ENCODE data around the gene NFE2L2.

NFE2L2 gene

GRCh38 chr2:177279847-177280246, 15.3 kb upstream of the NFE2L2 start:
- no peak for TF ChIP-seq CTCF (IDR thresholded peaks at IDR 0.05; ENCODE audit: low read depth, low read length)
- H3K4me3 ChIP-seq (ENCODE audit: low read depth, low read length), result no peak overlapping the region

- H3K4me3 ChIP-seq (ENCODE audit: low read depth, low read length), result peak overlapping the region; percentile 1; the same call in 1 of the 2 replicates
- no peak for TF ChIP-seq CTCF (IDR thresholded peaks at IDR 0.05; ENCODE audit: low read depth, low read length)
These were observed 11.2 kb upstream of the NFE2L2 start for GRCh38 chr2:177275743-177276055.

- TF ChIP-seq CTCF (IDR thresholded peaks at IDR 0.05; ENCODE audit: low read depth, low read length), result no peak
- peak overlapping the region; percentile 1; the same call in 1 of the 2 replicates for H3K4me3 ChIP-seq (ENCODE audit: low read depth, low read length)
These were observed 10.7 kb upstream of the NFE2L2 start for GRCh38 chr2:177275040-177275742.

GRCh38 chr2:177273408-177273807, 8.9 kb upstream of the NFE2L2 start:
- no peak for TF ChIP-seq CTCF (IDR thresholded peaks at IDR 0.05; ENCODE audit: low read depth, low read length)

GRCh38 chr2:177272765-177273164, 8.2 kb upstream of the NFE2L2 start:
- TF ChIP-seq CTCF (IDR thresholded peaks at IDR 0.05; ENCODE audit: low read depth, low read length), result no peak
- no peak overlapping the region for H3K4me3 ChIP-seq (ENCODE audit: low read depth, low read length)

More at GRCh38 chr2:177273408-177273807, 8.9 kb upstream of the NFE2L2 start:
- no peak overlapping the region for H3K4me3 ChIP-seq (ENCODE audit: low read depth, low read length)

- H3K4me3 ChIP-seq (ENCODE audit: low read depth, low read length), result no peak overlapping the region
- TF ChIP-seq CTCF (IDR thresholded peaks at IDR 0.05; ENCODE audit: low read depth, low read length), result no peak
These were observed 7.6 kb upstream of the NFE2L2 start for GRCh38 chr2:177271981-177272666.

- TF ChIP-seq CTCF (IDR thresholded peaks at IDR 0.05; ENCODE audit: low read depth, low read length), result no peak
- no peak overlapping the region for H3K4me3 ChIP-seq (ENCODE audit: low read depth, low read length)
These were observed 6.0 kb upstream of the NFE2L2 start for GRCh38 chr2:177270531-177270930.
